GM19240 (cell line): ENCODE data around the gene SRSF8.
"Not testable (repeated sequence)": the region's sequence is repeated elsewhere in the genome, so short reads cannot be mapped to it uniquely, and the experiment has no call there.

Experiments
- DNase-seq: peaks from one replicate; pipeline ENCODE4 v3.0.0; 2011; ENCODE audit warnings: low spot score; ENCODE audit not compliant: insufficient read length

The SRSF8 gene

GRCh38 chr11:95066716-95067038, at the start of gene SRSF8:
Gene SRSF8, plus strand, starts transcription at chr11:95066919. Its CDS starts 308 bp downstream, at chr11:95067227.
- no peak for DNase-seq

- DNase-seq: not testable (repeated sequence)
Measured at GRCh38 chr11:95021468-95021867, 45.3 kb upstream of the SRSF8 start.

- DNase-seq: no peak
Measured at GRCh38 chr11:95024958-95025357, 41.8 kb upstream of the SRSF8 start, which contains the start of gene KDM4E. Gene KDM4E, plus strand, starts transcription at chr11:95025258. Its CDS starts 300 bp downstream, at chr11:95025558.

- not testable (repeated sequence) for DNase-seq
Measured at GRCh38 chr11:95025594-95025993, 41.1 kb upstream of the SRSF8 start.

GRCh38 chr11:95028357-95028756, 38.4 kb upstream of the SRSF8 start:
- no peak for DNase-seq

- no peak for DNase-seq
Measured at GRCh38 chr11:95033051-95033450, 33.7 kb upstream of the SRSF8 start.

GRCh38 chr11:95035316-95035715, 31.4 kb upstream of the SRSF8 start:
- no peak for DNase-seq

- not testable (repeated sequence) for DNase-seq
Measured at GRCh38 chr11:95037356-95038035, 29.2 kb upstream of the SRSF8 start.

GRCh38 chr11:95042239-95042638, 24.5 kb upstream of the SRSF8 start:
- no peak for DNase-seq

GRCh38 chr11:95042906-95043305, 23.8 kb upstream of the SRSF8 start:
- DNase-seq: no peak

- no peak for DNase-seq
Measured at GRCh38 chr11:95044010-95044409, 22.7 kb upstream of the SRSF8 start.

GRCh38 chr11:95045812-95046211, 20.9 kb upstream of the SRSF8 start:
- DNase-seq: no peak

- DNase-seq: not testable (repeated sequence)
Measured at GRCh38 chr11:95049122-95049521, 17.6 kb upstream of the SRSF8 start, which contains the start of gene KDM4F. Gene KDM4F, plus strand, starts transcription at chr11:95049422.

- DNase-seq: no peak
Measured at GRCh38 chr11:95050595-95051202, 16.0 kb upstream of the SRSF8 start.

- DNase-seq: no peak
Measured at GRCh38 chr11:95054356-95054755, 12.4 kb upstream of the SRSF8 start.

- no peak for DNase-seq
Measured at GRCh38 chr11:95055283-95055897, 11.3 kb upstream of the SRSF8 start.

- no peak for DNase-seq
Measured at GRCh38 chr11:95057959-95058358, 8.8 kb upstream of the SRSF8 start.

- DNase-seq: no peak
Measured at GRCh38 chr11:95058621-95059020, 8.1 kb upstream of the SRSF8 start.

GRCh38 chr11:95059046-95059445, 7.7 kb upstream of the SRSF8 start:
- DNase-seq: no peak

GRCh38 chr11:95065336-95065735, 1.4 kb upstream of the SRSF8 start:
- no peak for DNase-seq

GRCh38 chr11:95067039-95067840, 521 bp downstream of the SRSF8 start:
- peak; percentile 9 for DNase-seq

GRCh38 chr11:95067841-95068219, 1.1 kb downstream of the SRSF8 start:
- no peak for DNase-seq
